DND-41 (cell line): Measurements from ENCODE around the gene PEX14.

Source experiments
- ATAC-seq: fragments of 200-7000 bp; cut with Tn5 transposase; 3 replicates; pipeline ENCODE4 v1.9.1; 2021; ENCODE audit warnings: low read depth; ENCODE audit not compliant: insufficient read depth
- DNase-seq: peaks from one replicate; pipeline ENCODE4 v3.0.0-alpha.2; 2020
- H2AFZ ChIP-seq: 2 replicates; pipeline ENCODE4 v1.6.0; 2012; ENCODE audit warnings: low read depth, low read length
- H3K27ac ChIP-seq: 2 replicates; pipeline ENCODE4 v1.5.1; 2012; ENCODE audit warnings: low read length, inconsistent platforms
- H3K27me3 ChIP-seq: fragments of 200-600 bp; sonication (generic); 2 replicates; pipeline ENCODE4 v1.6.0; 2012; ENCODE audit warnings: low read length, mild to moderate bottlenecking, inconsistent platforms; ENCODE audit not compliant: insufficient read depth, poor library complexity
- H3K36me3 ChIP-seq: 2 replicates; pipeline ENCODE4 v1.5.1; 2012; ENCODE audit warnings: low read length, inconsistent platforms; ENCODE audit not compliant: insufficient read depth
- H3K4me1 ChIP-seq: 2 replicates; pipeline ENCODE4 v1.5.1; 2012; ENCODE audit warnings: mild to moderate bottlenecking, low read length; ENCODE audit not compliant: insufficient read depth
- H3K4me2 ChIP-seq: 2 replicates; pipeline ENCODE4 v1.6.0; 2012; ENCODE audit warnings: mild to moderate bottlenecking, moderate library complexity, low read length, inconsistent platforms; ENCODE audit not compliant: insufficient read depth
- H3K4me3 ChIP-seq, 2 experiments: fragments of 200-600 bp in 1 of 2; shearing (Covaris generic) in 1 of 2; 2 replicates each; pipeline ENCODE4 v1.5.1; 2012 to 2016; ENCODE audit warnings: inconsistent platforms in 2 of 2, low read length in 2 of 2, mild to moderate bottlenecking in 2 of 2, low read depth in 1 of 2, moderate library complexity in 1 of 2
- H3K79me2 ChIP-seq: 2 replicates; pipeline ENCODE4 v1.6.0; 2012; ENCODE audit warnings: low read length, inconsistent platforms; ENCODE audit not compliant: insufficient read depth
- H3K9ac ChIP-seq: 2 replicates; pipeline ENCODE4 v1.6.0; 2012; ENCODE audit warnings: low read depth, mild to moderate bottlenecking, inconsistent platforms, low read length, moderate library complexity
- H3K9me3 ChIP-seq: 2 replicates; pipeline ENCODE4 v1.5.1; 2012; ENCODE audit warnings: low read length, moderate library complexity, mild to moderate bottlenecking, inconsistent platforms; ENCODE audit not compliant: insufficient read depth, severe bottlenecking
- H4K20me1 ChIP-seq: 2 replicates; pipeline ENCODE4 v1.6.0; 2012; ENCODE audit warnings: low read length; ENCODE audit not compliant: insufficient read depth
- CTCF ChIP-seq: IDR thresholded peaks from 2 replicates; pipeline ENCODE4 v1.5.1; 2012; ENCODE audit warnings: borderline replicate concordance, low read length, moderate library complexity, mild to moderate bottlenecking; ENCODE audit not compliant: poor library complexity, severe bottlenecking; ENCODE audit errors: extremely low read depth
- EZH2 ChIP-seq: IDR thresholded peaks from 3 replicates; pipeline ENCODE4 v1.6.1; 2012; ENCODE audit warnings: borderline replicate concordance, low read depth, mild to moderate bottlenecking, moderate library complexity, low read length, inconsistent platforms; ENCODE audit not compliant: severe bottlenecking

Gene PEX14

GRCh38 chr1:10515976-10516750, 41.4 kb downstream of the PEX14 start:
- Histone ChIP-seq H4K20me1 (peaks cover 16% of the 10 kb centered on the region; the same call in 1 of the 2 replicates), H3K9ac (no peak overlapping the region)

GRCh38 chr1:10516925-10517676, 42.4 kb downstream of the PEX14 start:
- Histone ChIP-seq H2AFZ (no peak overlapping the region), H3K27ac (peak overlapping the region; percentile 55), H3K79me2 (peaks cover 73% of the 10 kb centered on the region), H3K4me3 (no peak overlapping the region), H3K9me3 (no peaks in the 10 kb centered on the region), H3K4me1 (peaks cover 40% of the 10 kb centered on the region), H4K20me1 (peaks cover 16% of the 10 kb centered on the region; the same call in 1 of the 2 replicates), H3K27me3 (no peaks in the 10 kb centered on the region), H3K4me2 (no peak overlapping the region), H3K36me3 (no peaks in the 10 kb centered on the region), H3K9ac (no peak overlapping the region)
- DNase-seq (no peak), ATAC-seq (no peak)
- TF ChIP-seq EZH2 (no peak), CTCF (no peak)

More at GRCh38 chr1:10515976-10516750, 41.4 kb downstream of the PEX14 start:
- Histone ChIP-seq H3K27me3 (no peaks in the 10 kb centered on the region), H3K4me1 (peaks cover 49% of the 10 kb centered on the region), H3K9me3 (no peaks in the 10 kb centered on the region), H2AFZ (no peak overlapping the region), H3K27ac (peak overlapping the region; percentile 55), H3K4me2 (no peak overlapping the region), H3K4me3 (no peak overlapping the region), H3K79me2 (peaks cover 79% of the 10 kb centered on the region), H3K36me3 (no peaks in the 10 kb centered on the region)
- DNase-seq (no peak), ATAC-seq (no peak)
- no peak for TF ChIP-seq EZH2
- no peak for TF ChIP-seq CTCF

- TF ChIP-seq CTCF, result no peak
- TF ChIP-seq EZH2, result no peak
- no peak overlapping the region for H3K27ac ChIP-seq
- DNase-seq (no peak), ATAC-seq (no peak)
- no peak overlapping the region for H3K9ac ChIP-seq
- H3K79me2 ChIP-seq, result peaks cover 68% of the 10 kb centered on the region
- H3K27me3 ChIP-seq, result no peaks in the 10 kb centered on the region
- H3K4me2 ChIP-seq, result no peak overlapping the region
- no peak overlapping the region for H2AFZ ChIP-seq
- no peaks in the 10 kb centered on the region for H3K36me3 ChIP-seq
- peaks cover 16% of the 10 kb centered on the region; the same call in 1 of the 2 replicates for H4K20me1 ChIP-seq
- H3K4me3 ChIP-seq, result no peak overlapping the region
- H3K4me1 ChIP-seq, result peaks cover 35% of the 10 kb centered on the region
- no peaks in the 10 kb centered on the region for H3K9me3 ChIP-seq
Observed at GRCh38 chr1:10517677-10517982, 42.9 kb downstream of the PEX14 start.
